Endothelial cell (in vitro differentiated cells): ENCODE data around the gene CACNA1H. TPM values are rescaled to one million over a fixed set of nuclear protein-coding genes. Genes with fewer than 3 reads are reported as not detected.

Source experiments
- DNase-seq: peaks from one replicate; pipeline ENCODE4 v3.0.0; 2021; ENCODE audit warnings: low spot score
- H3K27ac Mint-ChIP-seq: one replicate; pipeline ENCODE4 v1.8.0; 2021; ENCODE audit warnings: mixed read lengths, inconsistent platforms; ENCODE audit not compliant: unreplicated experiment
- H3K27me3 Mint-ChIP-seq: one replicate; pipeline ENCODE4 v1.8.0; 2021; ENCODE audit warnings: mild to moderate bottlenecking, moderate library complexity, mixed read lengths, inconsistent platforms; ENCODE audit not compliant: unreplicated experiment
- H3K36me3 Mint-ChIP-seq: one replicate; pipeline ENCODE4 v1.8.0; 2021; ENCODE audit warnings: mild to moderate bottlenecking, low read depth, mixed read lengths, inconsistent platforms; ENCODE audit not compliant: unreplicated experiment
- H3K4me1 Mint-ChIP-seq: one replicate; pipeline ENCODE4 v1.8.0; 2021; ENCODE audit warnings: mild to moderate bottlenecking, mixed read lengths, inconsistent platforms; ENCODE audit not compliant: unreplicated experiment
- H3K4me3 Mint-ChIP-seq: one replicate; pipeline ENCODE4 v1.8.0; 2021; ENCODE audit warnings: mild to moderate bottlenecking, mixed read lengths, inconsistent platforms; ENCODE audit not compliant: unreplicated experiment
- H3K9me3 Mint-ChIP-seq: one replicate; pipeline ENCODE4 v1.8.0; 2021; ENCODE audit warnings: mixed read lengths, inconsistent platforms; ENCODE audit not compliant: unreplicated experiment
- total RNA-seq: library from RNA; stranded (reverse); fragmentation: NEBNext Ultra II Directional; extraction: Animal tissue kit (Norgen Biotek cat#: 25700); gene quantifications from one replicate; pipeline ENCODE4 v1.2.1, GENCODE V29; 2021; ENCODE audit not compliant: unreplicated experiment
- TF ChIP-seq, protein P1 (sequence below): fragments of 200-600 bp; sonication (generic); IDR thresholded peaks from one replicate; pipeline ENCODE4 v1.5.0; 2021; ENCODE audit warnings: antibody characterized with exemption; ENCODE audit not compliant: unreplicated experiment

Gene CACNA1H
- total RNA-seq, 1 donor from 2014 or later: 3.4 TPM

DNA sequence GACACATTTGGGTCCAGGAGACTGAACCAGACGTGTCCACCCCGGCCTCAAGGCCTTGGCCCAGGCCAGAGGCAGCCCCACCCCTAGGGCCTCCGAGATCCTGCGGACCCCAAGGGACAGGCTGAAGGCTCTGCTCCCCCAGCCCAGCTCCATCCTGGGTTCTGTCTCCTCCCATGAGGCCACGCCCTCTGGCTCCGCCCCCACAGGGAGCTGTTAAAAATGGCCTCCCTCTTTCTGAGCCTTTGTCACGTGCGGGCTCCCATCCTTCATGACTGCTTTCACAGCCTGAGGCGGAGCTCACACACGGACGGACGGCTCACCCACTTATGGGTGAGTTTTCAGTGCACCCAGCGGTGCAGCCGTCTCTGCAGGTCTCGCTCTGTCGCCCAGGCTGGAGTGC lies 6.5 kb upstream of the CACNA1H start:
- no peak overlapping the region for H3K27ac Mint-ChIP-seq
- DNase-seq: no peak
- TF ChIP-seq, protein P1, sequence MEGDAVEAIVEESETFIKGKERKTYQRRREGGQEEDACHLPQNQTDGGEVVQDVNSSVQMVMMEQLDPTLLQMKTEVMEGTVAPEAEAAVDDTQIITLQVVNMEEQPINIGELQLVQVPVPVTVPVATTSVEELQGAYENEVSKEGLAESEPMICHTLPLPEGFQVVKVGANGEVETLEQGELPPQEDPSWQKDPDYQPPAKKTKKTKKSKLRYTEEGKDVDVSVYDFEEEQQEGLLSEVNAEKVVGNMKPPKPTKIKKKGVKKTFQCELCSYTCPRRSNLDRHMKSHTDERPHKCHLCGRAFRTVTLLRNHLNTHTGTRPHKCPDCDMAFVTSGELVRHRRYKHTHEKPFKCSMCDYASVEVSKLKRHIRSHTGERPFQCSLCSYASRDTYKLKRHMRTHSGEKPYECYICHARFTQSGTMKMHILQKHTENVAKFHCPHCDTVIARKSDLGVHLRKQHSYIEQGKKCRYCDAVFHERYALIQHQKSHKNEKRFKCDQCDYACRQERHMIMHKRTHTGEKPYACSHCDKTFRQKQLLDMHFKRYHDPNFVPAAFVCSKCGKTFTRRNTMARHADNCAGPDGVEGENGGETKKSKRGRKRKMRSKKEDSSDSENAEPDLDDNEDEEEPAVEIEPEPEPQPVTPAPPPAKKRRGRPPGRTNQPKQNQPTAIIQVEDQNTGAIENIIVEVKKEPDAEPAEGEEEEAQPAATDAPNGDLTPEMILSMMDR: no peak
- no peaks in the 10 kb centered on the region for H3K36me3 Mint-ChIP-seq
- no peaks in the 10 kb centered on the region for H3K4me1 Mint-ChIP-seq
- H3K9me3 Mint-ChIP-seq: no peaks in the 10 kb centered on the region
- H3K27me3 Mint-ChIP-seq: peaks cover 14% of the 10 kb centered on the region
- no peak overlapping the region for H3K4me3 Mint-ChIP-seq

DNA sequence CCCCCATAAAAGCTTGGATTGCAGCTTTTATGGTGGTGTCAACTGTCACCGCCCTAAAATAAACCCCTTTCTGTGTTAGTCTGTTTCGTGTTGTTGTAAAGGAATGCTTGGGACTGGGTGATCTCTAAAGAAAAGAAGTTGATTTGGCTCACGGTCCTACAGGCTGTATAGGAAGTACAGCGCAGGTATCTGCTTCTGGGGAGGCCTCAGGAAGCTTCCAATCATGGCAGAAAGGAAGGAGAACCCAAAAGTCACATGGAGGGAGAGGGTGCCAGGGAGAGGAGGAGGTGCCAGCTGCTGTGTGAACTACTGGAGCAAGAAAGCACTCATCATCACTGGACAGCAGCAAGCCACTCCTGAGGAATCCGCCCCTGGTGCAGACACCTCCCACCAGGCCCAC lies 5.9 kb upstream of the CACNA1H start:
- H3K36me3 Mint-ChIP-seq: no peaks in the 10 kb centered on the region
- TF ChIP-seq, protein P1: no peak
- H3K4me3 Mint-ChIP-seq: no peak overlapping the region
- no peaks in the 10 kb centered on the region for H3K9me3 Mint-ChIP-seq
- no peak overlapping the region for H3K27ac Mint-ChIP-seq
- H3K4me1 Mint-ChIP-seq: no peaks in the 10 kb centered on the region
- H3K27me3 Mint-ChIP-seq: peaks cover 14% of the 10 kb centered on the region
- DNase-seq: no peak

DNA sequence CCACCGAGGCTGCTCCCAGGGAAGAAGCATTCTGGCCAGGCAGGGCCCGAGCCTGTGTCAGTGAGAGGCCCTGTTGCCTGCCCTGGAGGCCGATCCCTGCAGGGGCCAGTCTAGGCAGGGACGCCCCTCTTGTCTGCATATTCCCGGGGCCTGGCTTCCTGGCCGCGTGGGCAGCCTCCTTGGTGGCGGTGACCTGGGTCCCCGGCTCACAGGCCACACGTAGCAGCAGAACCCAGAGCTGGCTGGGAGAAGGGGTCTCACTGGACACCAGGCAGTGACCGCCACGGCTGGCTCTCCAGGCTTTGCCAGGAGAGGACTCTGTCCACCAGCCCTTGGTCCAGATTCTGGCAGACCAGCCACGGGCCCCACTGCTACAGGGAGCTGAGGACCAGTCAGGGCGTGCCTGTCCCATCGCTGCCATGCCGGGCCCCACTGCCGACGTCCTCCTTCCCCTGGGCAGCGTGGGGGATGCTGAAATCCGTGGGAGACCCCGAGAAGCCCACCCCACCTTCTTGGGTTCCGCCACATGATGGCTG lies 3.7 kb upstream of the CACNA1H start:
- no peak overlapping the region for H3K27ac Mint-ChIP-seq

DNA sequence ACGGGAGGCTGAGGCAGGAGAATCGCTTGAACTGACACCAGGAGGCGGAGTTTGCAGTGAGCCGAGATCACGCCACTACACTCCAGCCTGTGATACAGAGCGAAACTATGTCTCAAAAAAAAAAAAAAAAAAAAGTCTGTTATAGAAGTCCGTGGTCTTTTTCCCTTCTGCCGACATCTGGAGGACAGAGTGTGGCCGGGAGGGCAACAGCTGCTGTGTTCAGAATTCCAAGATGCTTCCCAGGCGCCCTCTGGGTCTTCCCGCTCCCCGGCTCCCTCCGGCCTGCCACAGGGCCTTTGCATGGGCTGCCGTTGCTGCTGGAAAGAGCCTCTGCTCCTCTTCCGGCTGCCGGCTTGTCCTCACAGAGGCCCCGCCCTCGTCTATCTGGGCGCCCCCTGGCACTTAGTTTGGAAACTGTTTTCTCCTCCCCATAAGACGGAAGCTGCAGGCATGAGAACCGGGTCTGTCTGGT lies 2.4 kb upstream of the CACNA1H start:
- no peak overlapping the region for H3K27ac Mint-ChIP-seq
- no peaks in the 10 kb centered on the region for H3K36me3 Mint-ChIP-seq
- peaks cover 13% of the 10 kb centered on the region for H3K27me3 Mint-ChIP-seq
- no peaks in the 10 kb centered on the region for H3K4me1 Mint-ChIP-seq
- no peak for DNase-seq
- TF ChIP-seq, protein P1: no peak
- no peak overlapping the region for H3K4me3 Mint-ChIP-seq
- H3K9me3 Mint-ChIP-seq: no peaks in the 10 kb centered on the region

More for the DNA sequence above, 3.7 kb upstream of the CACNA1H start:
- TF ChIP-seq, protein P1: no peak
- no peak for DNase-seq
- no peak overlapping the region for H3K4me3 Mint-ChIP-seq
- no peaks in the 10 kb centered on the region for H3K4me1 Mint-ChIP-seq
- H3K9me3 Mint-ChIP-seq: no peaks in the 10 kb centered on the region
- peaks cover 11% of the 10 kb centered on the region for H3K27me3 Mint-ChIP-seq
- no peaks in the 10 kb centered on the region for H3K36me3 Mint-ChIP-seq

DNA sequence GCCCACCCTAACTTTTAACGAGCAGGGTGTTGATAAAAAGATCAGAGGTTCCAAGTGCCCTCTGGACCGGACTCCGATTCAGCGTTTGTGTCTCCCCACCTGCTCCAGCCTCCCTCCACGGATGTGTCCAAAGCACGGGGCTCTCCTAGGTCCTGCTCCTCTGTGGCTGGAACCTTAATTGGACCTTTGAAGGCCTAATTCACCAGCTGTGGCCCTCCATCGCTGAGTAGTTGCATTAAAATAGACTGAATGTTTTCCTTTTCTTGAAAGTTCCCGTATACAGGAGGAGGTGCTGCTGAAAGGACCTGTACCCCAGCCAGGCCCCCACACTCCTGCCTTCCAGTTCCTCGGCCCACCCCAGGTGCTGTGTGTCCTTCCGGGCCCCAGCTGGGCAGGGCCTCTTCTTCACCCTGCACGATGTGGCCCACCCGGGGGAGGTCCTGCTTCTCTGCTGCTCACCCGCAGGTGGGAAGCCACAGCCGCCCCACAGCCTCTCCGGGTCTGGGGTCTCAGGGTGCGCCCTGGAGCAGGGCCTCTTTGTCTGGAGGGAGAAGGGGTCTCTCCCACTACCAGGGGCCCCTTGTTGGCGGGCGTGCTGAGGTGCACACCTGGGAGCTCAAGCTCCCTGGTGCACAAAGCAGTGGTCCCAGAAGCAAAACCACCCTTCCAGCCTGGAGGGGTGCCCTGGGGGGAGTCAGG lies 1.3 kb upstream of the CACNA1H start:
- DNase-seq: no peak
- TF ChIP-seq, protein P1: no peak
- Mint-ChIP-seq H3K9me3 (no peaks in the 10 kb centered on the region), H3K36me3 (no peaks in the 10 kb centered on the region), H3K27ac (no peak overlapping the region), H3K27me3 (peaks cover 11% of the 10 kb centered on the region), H3K4me1 (no peaks in the 10 kb centered on the region), H3K4me3 (no peak overlapping the region)
